HepG2 (cell line): ENCODE measurements around the gene ANAPC2. TPM values are rescaled to one million over a fixed set of nuclear protein-coding genes. Genes with fewer than 3 reads are reported as not detected.

ENCODE experiments used
- CCAR2 ChIP-seq: fragments of 200-400 bp; formaldehyde crosslinking; optimal IDR thresholded peaks from 2 replicates; pipeline ENCODE3; 2018; ENCODE audit warnings: low read depth, mild to moderate bottlenecking, low read length, moderate library complexity
- ELK4 ChIP-seq: sonication (generic); formaldehyde crosslinking; IDR thresholded peaks from 2 replicates; pipeline ENCODE4 v1.9.0; 2021; ENCODE audit warnings: missing genetic modification reagents, borderline replicate concordance
- FIP1L1 ChIP-seq: fragments of 200-400 bp; formaldehyde crosslinking; IDR thresholded peaks from 2 replicates; pipeline ENCODE4 v1.6.1; 2018; ENCODE audit warnings: low read depth, mild to moderate bottlenecking, low read length, moderate library complexity, borderline replicate concordance; ENCODE audit not compliant: insufficient read depth
- FOXJ3 ChIP-seq: sonication (generic); formaldehyde crosslinking; IDR thresholded peaks from 2 replicates; pipeline ENCODE4 v1.4.0; 2020; ENCODE audit warnings: missing genetic modification reagents, mild to moderate bottlenecking, borderline replicate concordance
- FOXO1 ChIP-seq: sonication (generic); formaldehyde crosslinking; IDR thresholded peaks from 2 replicates; pipeline ENCODE4 v1.4.0; 2020; ENCODE audit warnings: missing genetic modification reagents
- GATA4 ChIP-seq: sonication (generic); IDR thresholded peaks from 2 replicates; pipeline ENCODE4 v1.6.1; 2016; ENCODE audit warnings: antibody characterized with exemption, low read depth, borderline replicate concordance
- HDAC1 ChIP-seq: sonication (generic); formaldehyde crosslinking; IDR thresholded peaks from 2 replicates; pipeline ENCODE4 v1.5.1; 2020; ENCODE audit warnings: mild to moderate bottlenecking, missing genetic modification reagents
- HNRNPK ChIP-seq: fragments of 200-400 bp; formaldehyde crosslinking; IDR thresholded peaks from 2 replicates; pipeline ENCODE4 v1.6.1; 2018; ENCODE audit warnings: low read length, low read depth, moderate library complexity, mild to moderate bottlenecking; ENCODE audit not compliant: poor library complexity, severe bottlenecking
- HNRNPLL ChIP-seq: fragments of 200-400 bp; formaldehyde crosslinking; IDR thresholded peaks from 2 replicates; pipeline ENCODE4 v1.6.1; 2017; ENCODE audit warnings: mild to moderate bottlenecking, low read depth, low read length; ENCODE audit not compliant: poor library complexity, severe bottlenecking
- KLF6 ChIP-seq: IDR thresholded peaks from 2 replicates; pipeline ENCODE4 v1.8.0; 2016; ENCODE audit warnings: missing biosample characterization, missing genetic modification reagents
- NFIC ChIP-seq: IDR thresholded peaks from 2 replicates; pipeline ENCODE4 v1.6.1; 2012; ENCODE audit warnings: mild to moderate bottlenecking, low read length, inconsistent platforms
- RARA ChIP-seq: IDR thresholded peaks from 2 replicates; pipeline ENCODE4 v1.6.1; 2016; ENCODE audit warnings: missing genetic modification reagents, missing compliant biosample characterization
- SMARCE1 ChIP-seq: fragments of 450-650 bp; IDR thresholded peaks from 2 replicates; pipeline ENCODE4 v1.6.1; 2017; ENCODE audit warnings: borderline replicate concordance
- SMYD3 ChIP-seq: sonication (generic); formaldehyde crosslinking; IDR thresholded peaks from 2 replicates; pipeline ENCODE4 v1.8.1; 2023; ENCODE audit warnings: mild to moderate bottlenecking, missing genetic modification reagents
- TARDBP ChIP-seq: sonication (generic); formaldehyde crosslinking; IDR thresholded peaks from 2 replicates; pipeline ENCODE4 v1.8.0; 2022; ENCODE audit warnings: mild to moderate bottlenecking, missing genetic modification reagents
- TFDP2 ChIP-seq: sonication (generic); formaldehyde crosslinking; IDR thresholded peaks from 2 replicates; pipeline ENCODE4 v1.4.0; 2020; ENCODE audit warnings: missing genetic modification reagents
- THAP9 ChIP-seq: sonication (generic); formaldehyde crosslinking; IDR thresholded peaks from 2 replicates; pipeline ENCODE4; 2020; ENCODE audit warnings: missing genetic modification reagents, mild to moderate bottlenecking, borderline replicate concordance
- TP53 ChIP-seq: sonication (generic); formaldehyde crosslinking; conservative IDR thresholded peaks from 2 replicates; pipeline ENCODE4 v1.4.0; 2020; ENCODE audit warnings: missing genetic modification reagents
- XRCC5 ChIP-seq: fragments of 200-400 bp; formaldehyde crosslinking; optimal IDR thresholded peaks from 2 replicates; pipeline ENCODE3; 2017; ENCODE audit warnings: mild to moderate bottlenecking, low read length
- ZBTB7B ChIP-seq: sonication (generic); formaldehyde crosslinking; IDR thresholded peaks from 2 replicates; pipeline ENCODE4 v1.4.0; 2020; ENCODE audit warnings: missing genetic modification reagents
- ZIK1 ChIP-seq: sonication (generic); formaldehyde crosslinking; IDR thresholded peaks from 2 replicates; pipeline ENCODE4 v1.5.0; 2020; ENCODE audit warnings: mild to moderate bottlenecking, low read depth, missing genetic modification reagents, borderline replicate concordance
- ZNF256 ChIP-seq: sonication (generic); formaldehyde crosslinking; conservative IDR thresholded peaks from 2 replicates; pipeline ENCODE4 v1.4.0; 2020; ENCODE audit warnings: missing genetic modification reagents
- ZNF546 ChIP-seq: sonication (generic); formaldehyde crosslinking; conservative IDR thresholded peaks from 2 replicates; pipeline ENCODE4 v1.8.1; 2023; ENCODE audit warnings: mild to moderate bottlenecking, missing genetic modification reagents
- ZNF766 ChIP-seq: sonication (generic); formaldehyde crosslinking; IDR thresholded peaks from 2 replicates; pipeline ENCODE4 v1.5.0; 2020; ENCODE audit warnings: missing genetic modification reagents, borderline replicate concordance
- ZSCAN21 ChIP-seq: sonication (generic); formaldehyde crosslinking; IDR thresholded peaks from 2 replicates; pipeline ENCODE4 v1.8.0; 2022; ENCODE audit warnings: mild to moderate bottlenecking, missing genetic modification reagents, moderate library complexity, borderline replicate concordance
- polyA plus RNA-seq, 8 experiments: library from polyadenylated mRNA; depleted of rRNA in 3 of 8; stranded (reverse) in 7 of 8; unstranded in 1 of 8; fragments of >200 nt; fragmentation: Illumina TruSeq in 4 of 8; extraction: Trizol in 4 of 8; gene quantifications; 2 replicates each; pipeline versions ENCODE4 v1.2.1 to v1.2.3, GENCODE V29; 2011 to 2016; ENCODE audit warnings: low read depth in 4 of 8, missing spikeins in 1 of 8, mixed read lengths in 1 of 8; ENCODE audit not compliant: insufficient read depth in 1 of 8
- total RNA-seq, 5 experiments: library from RNA; depleted of rRNA; stranded (reverse); fragments of >200 nt; fragmentation: Illumina TruSeq; extraction: Trizol; gene quantifications; 2 replicates each; pipeline ENCODE4 v1.2.3, GENCODE V29; 2016; ENCODE audit warnings: low read depth in 1 of 5

ANAPC2 gene
- total and polyA plus RNA-seq, 2 of the 13 experiments (the other 11 are each of a cell fraction or from before 2014, with no cell fraction given), result 12.3 to 15.4 TPM

GRCh38 chr9:137236238-137236935, 48.0 kb upstream of the ANAPC2 start (continued):
- TF ChIP-seq THAP9 (CRISPR knock-in tag) (peak; percentile 60), CCAR2 (peak; percentile 55), KLF6 (CRISPR knock-in tag) (peak; percentile 37; the same call in 1 of the 2 replicates), ZIK1 (CRISPR knock-in tag) (0 out of 2 replicates have a peak, but pooled peaks have one; percentile 15), ZNF766 (CRISPR knock-in tag) (peak; percentile 93; the same call in 1 of the 2 replicates), SMYD3 (CRISPR knock-in tag) (0 out of 2 replicates have a peak, but pooled peaks have one; percentile 44), ZNF546 (CRISPR knock-in tag) (peak; percentile 29; the same call in 1 of the 2 replicates), HDAC1 (CRISPR knock-in tag) (peak; percentile 79), TARDBP (peak; percentile 89), ZNF256 (no peak), HNRNPLL (peak; percentile 77), HNRNPK (peak; percentile 50), GATA4 (peak; percentile 64; the same call in 1 of the 2 replicates), FIP1L1 (0 out of 2 replicates have a peak, but pooled peaks have one; percentile 77), FOXO1 (CRISPR knock-in tag) (peak; percentile 14; the same call in 1 of the 2 replicates), ZSCAN21 (CRISPR knock-in tag) (peak; percentile 11; the same call in 1 of the 2 replicates), SMARCE1 (no peak), ELK4 (no peak), RARA (peak; percentile 82), TP53 (CRISPR knock-in tag) (0 out of 2 replicates have a peak, but pooled peaks have one; percentile 45), TFDP2 (CRISPR knock-in tag) (peak; percentile 70; the same call in 1 of the 2 replicates), FOXJ3 (CRISPR knock-in tag) (peak; percentile 60; the same call in 1 of the 2 replicates), XRCC5 (peak; percentile 99), NFIC (no peak), ZBTB7B (peak; percentile 89)
